DND-41 (cell line): ENCODE measurements around the gene LRRC56.

Experiments
- CTCF ChIP-seq: IDR thresholded peaks from 2 replicates; pipeline ENCODE4 v1.5.1; 2012; ENCODE audit warnings: borderline replicate concordance, low read length, moderate library complexity, mild to moderate bottlenecking; ENCODE audit not compliant: poor library complexity, severe bottlenecking; ENCODE audit errors: extremely low read depth
- EZH2 ChIP-seq: IDR thresholded peaks from 3 replicates; pipeline ENCODE4 v1.6.1; 2012; ENCODE audit warnings: borderline replicate concordance, low read depth, mild to moderate bottlenecking, moderate library complexity, low read length, inconsistent platforms; ENCODE audit not compliant: severe bottlenecking

GRCh38 chr11:553083-553987 lies 16.0 kb downstream of the LRRC56 start:
- no peak for TF ChIP-seq EZH2
- TF ChIP-seq CTCF, result no peak
